H9 (cell line): ENCODE measurements around the gene MDFI. TPM values are rescaled to one million over a fixed set of nuclear protein-coding genes. Genes with fewer than 3 reads are reported as not detected.

ENCODE experiments used
- DNase-seq: peaks from one replicate; pipeline ENCODE4 v3.0.0-alpha.2; 2017
- H2AFZ ChIP-seq: one replicate; pipeline ENCODE4 v1.6.1; 2013; ENCODE audit warnings: mild to moderate bottlenecking, low read length, control low read depth, moderate library complexity
- H2AK5ac ChIP-seq: 2 replicates; pipeline ENCODE4 v1.6.1; 2013; ENCODE audit warnings: low read length, control low read depth, mixed read lengths; ENCODE audit not compliant: insufficient read length
- H2BK120ac ChIP-seq: one replicate; pipeline ENCODE4 v1.6.1; 2013; ENCODE audit warnings: low read depth, mild to moderate bottlenecking, low read length, control low read depth, inconsistent platforms; ENCODE audit not compliant: poor library complexity, severe bottlenecking
- H2BK12ac ChIP-seq: 2 replicates; pipeline ENCODE4 v1.6.1; 2013; ENCODE audit warnings: low read length, control low read depth, mixed read lengths, low read depth; ENCODE audit not compliant: insufficient read length
- H2BK15ac ChIP-seq: 2 replicates; pipeline ENCODE4 v1.6.1; 2013; ENCODE audit warnings: low read depth, low read length, control low read depth
- H2BK20ac ChIP-seq: one replicate; pipeline ENCODE4 v1.6.1; 2013; ENCODE audit warnings: low read depth, mild to moderate bottlenecking, low read length, control low read depth, inconsistent platforms; ENCODE audit not compliant: poor library complexity, severe bottlenecking
- H2BK5ac ChIP-seq: 2 replicates; pipeline ENCODE4 v1.6.1; 2013; ENCODE audit warnings: low read length, control low read depth, mixed read lengths; ENCODE audit not compliant: insufficient read length
- H3K14ac ChIP-seq: 2 replicates; pipeline ENCODE4 v1.6.1; 2013; ENCODE audit warnings: low read length, control low read depth; ENCODE audit not compliant: insufficient read depth
- H3K18ac ChIP-seq: 2 replicates; pipeline ENCODE4 v1.6.1; 2013; ENCODE audit warnings: low read depth, mild to moderate bottlenecking, mixed read lengths, low read length, control low read depth; ENCODE audit not compliant: insufficient read length
- H3K23ac ChIP-seq: 2 replicates; pipeline ENCODE4 v1.6.1; 2013; ENCODE audit warnings: low read length, control low read depth, mixed read lengths, low read depth; ENCODE audit not compliant: insufficient read length
- H3K23me2 ChIP-seq: 2 replicates; pipeline ENCODE4 v1.6.1; 2013; ENCODE audit warnings: low read depth, mild to moderate bottlenecking, mixed read lengths, low read length, control low read depth; ENCODE audit not compliant: insufficient read length, poor library complexity, severe bottlenecking
- H3K27ac ChIP-seq: 2 replicates; pipeline ENCODE4 v1.5.1; 2013; ENCODE audit warnings: low read length, control low read depth, mixed read lengths, low read depth; ENCODE audit not compliant: insufficient read length
- H3K27me3 ChIP-seq: 2 replicates; pipeline ENCODE4 v1.6.1; 2013; ENCODE audit warnings: low read length, control low read depth, inconsistent platforms; ENCODE audit not compliant: insufficient read depth
- H3K4ac ChIP-seq: 2 replicates; pipeline ENCODE4 v1.6.1; 2013; ENCODE audit warnings: low read depth, mild to moderate bottlenecking, control low read depth, inconsistent platforms, low read length, moderate library complexity
- H3K4me1 ChIP-seq: 2 replicates; pipeline ENCODE4 v1.6.1; 2013; ENCODE audit warnings: low read length, control low read depth, inconsistent platforms; ENCODE audit not compliant: insufficient read depth
- H3K4me2 ChIP-seq: 2 replicates; pipeline ENCODE4 v1.6.1; 2013; ENCODE audit warnings: low read length, control low read depth, mixed read lengths; ENCODE audit not compliant: insufficient read length, insufficient read depth
- H3K56ac ChIP-seq: 2 replicates; pipeline ENCODE4 v1.6.1; 2013; ENCODE audit warnings: low read depth, mild to moderate bottlenecking, mixed read lengths, low read length, control low read depth; ENCODE audit not compliant: insufficient read length
- H3K79me1 ChIP-seq: 2 replicates; pipeline ENCODE4 v1.6.1; 2013; ENCODE audit warnings: low read depth, mild to moderate bottlenecking, moderate library complexity, low read length, control low read depth, inconsistent platforms; ENCODE audit not compliant: insufficient read depth, poor library complexity, severe bottlenecking
- H3K79me2 ChIP-seq: 2 replicates; pipeline ENCODE4 v1.6.1; 2013; ENCODE audit warnings: low read length, control low read depth, inconsistent platforms; ENCODE audit not compliant: insufficient read depth
- H3K9ac ChIP-seq: 2 replicates; pipeline ENCODE4 v1.6.1; 2013; ENCODE audit warnings: low read length, control low read depth, mixed read lengths; ENCODE audit not compliant: insufficient read length; ENCODE audit errors: extremely low read depth
- H3K9me3 ChIP-seq: one replicate; pipeline ENCODE4 v1.6.1; 2013; ENCODE audit warnings: low read depth, low read length, inconsistent platforms; ENCODE audit not compliant: control insufficient read depth
- H3T11ph ChIP-seq: one replicate; pipeline ENCODE4 v1.6.1; 2013; ENCODE audit warnings: mild to moderate bottlenecking, low read length, control low read depth, inconsistent platforms
- H4K20me1 ChIP-seq: one replicate; pipeline ENCODE4 v1.6.1; 2013; ENCODE audit not compliant: control insufficient read depth, insufficient read length, insufficient read depth
- H4K5ac ChIP-seq: 2 replicates; pipeline ENCODE4 v1.6.1; 2013; ENCODE audit warnings: low read depth, mild to moderate bottlenecking, mixed read lengths, low read length, control low read depth; ENCODE audit not compliant: insufficient read length
- H4K8ac ChIP-seq: replicated peaks from 2 replicates; pipeline ENCODE4 v1.6.1; 2013; ENCODE audit warnings: low read length, control low read depth, mixed read lengths, low read depth; ENCODE audit not compliant: insufficient read length
- H4K91ac ChIP-seq: 2 replicates; pipeline ENCODE4 v1.6.1; 2013; ENCODE audit warnings: low read depth, mild to moderate bottlenecking, moderate library complexity, mixed read lengths, low read length, control low read depth; ENCODE audit not compliant: insufficient read length
- H3K27ac Mint-ChIP-seq, 3 experiments: 2 replicates in 2 of 3; 3 replicates in 1 of 3; pipeline ENCODE4 v1.8.0; 2020 to 2021; ENCODE audit warnings: mixed read lengths in 3 of 3, mild to moderate bottlenecking in 1 of 3, moderate library complexity in 1 of 3
- H3K27me3 Mint-ChIP-seq: 2 replicates; pipeline ENCODE4 v1.8.0; 2021; ENCODE audit warnings: low read depth, mild to moderate bottlenecking, moderate library complexity, mixed read lengths
- H3K36me3 Mint-ChIP-seq, 3 experiments: 2 replicates in 2 of 3; 3 replicates in 1 of 3; pipeline ENCODE4 v1.8.0; 2020 to 2021; ENCODE audit warnings: low read depth in 3 of 3, mixed read lengths in 3 of 3; ENCODE audit not compliant: insufficient read depth in 1 of 3
- H3K4me1 Mint-ChIP-seq, 2 experiments: 2 replicates each; pipeline ENCODE4 v1.8.0; 2020; ENCODE audit warnings: mixed read lengths in 2 of 2
- H3K4me3 Mint-ChIP-seq, 2 experiments: 2 replicates in 1 of 2; 3 replicates in 1 of 2; pipeline ENCODE4 v1.8.0; 2020 to 2021; ENCODE audit warnings: mild to moderate bottlenecking in 2 of 2, mixed read lengths in 2 of 2, moderate library complexity in 1 of 2
- H3K9me3 Mint-ChIP-seq, 2 experiments: 2 replicates in 1 of 2; 3 replicates in 1 of 2; pipeline ENCODE4 v1.8.0; 2020; ENCODE audit warnings: mild to moderate bottlenecking in 2 of 2, mixed read lengths in 2 of 2, moderate library complexity in 1 of 2
- WGBS: extraction: QIAGEN DNeasy Blood & Tissue Kit; methylation state at CpG from one replicate; pipeline ENCODE4 v1.1.7; 2013; ENCODE audit warnings: missing lambda C conversion rate, low lambda C conversion rate, mixed read lengths; ENCODE audit not compliant: insufficient read length; ENCODE audit errors: extremely low coverage; 5-methylcytosine and 5-hydroxymethylcytosine counted together
- total RNA-seq: library from RNA; stranded (reverse); gene quantifications from 2 replicates; pipeline ENCODE4 v1.2.1, GENCODE V29; 2021
- TF ChIP-seq, protein P1 (sequence below): fragments of 200-600 bp; sonication (generic); conservative IDR thresholded peaks from 3 replicates; pipeline ENCODE4 v1.8.0; 2021; ENCODE audit warnings: antibody characterized with exemption, mild to moderate bottlenecking

Gene MDFI
- total RNA-seq, 1 experiment from 2014 or later: 45.0 TPM

DNA sequence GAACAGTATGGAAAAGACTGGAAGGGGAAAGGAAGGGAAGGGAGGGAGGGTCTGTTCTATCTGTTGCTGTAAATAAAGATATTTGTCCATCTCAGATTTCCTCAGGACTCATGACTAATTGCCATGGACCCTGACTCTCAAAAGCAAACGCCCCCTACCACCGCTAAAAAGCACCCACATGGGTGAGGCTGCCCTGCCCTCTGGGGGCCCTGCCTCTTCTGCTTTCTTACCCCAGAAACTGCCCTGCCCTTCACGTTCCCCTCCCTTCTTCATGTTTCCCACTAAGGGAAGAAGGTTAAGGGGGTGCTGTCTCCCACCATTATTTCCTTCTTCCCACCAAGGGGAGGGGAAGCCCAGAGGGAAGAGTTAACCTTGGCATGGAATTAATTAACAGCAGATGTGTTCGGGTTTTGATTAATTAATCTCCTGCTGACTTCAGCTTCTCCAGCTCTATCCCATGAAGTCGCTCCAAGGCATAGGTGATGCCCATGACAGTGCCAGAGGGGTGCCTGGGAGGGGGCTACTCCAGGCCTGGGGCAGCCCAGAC lies 16.0 kb downstream of the MDFI start:
- WGBS: no CpG with 5 or more reads among the region's 5 CpGs
- H3K18ac ChIP-seq: no peak overlapping the region

More for the DNA sequence above, 16.0 kb downstream of the MDFI start:
- H3K27me3 ChIP-seq: no peaks in the 10 kb centered on the region
- no peaks in the 10 kb centered on the region for H3K9me3 ChIP-seq
- H3K27ac ChIP-seq: no peak overlapping the region
- H3K9me3 Mint-ChIP-seq: no peaks in the 10 kb centered on the region
- H2AK5ac ChIP-seq: no peak overlapping the region
- H2AFZ ChIP-seq: no peak overlapping the region
- no peak overlapping the region for H4K91ac ChIP-seq
- H3K4me1 Mint-ChIP-seq: peaks cover 9 to 21% of the 10 kb centered on the region in 2 experiments; a peak in 3 of 4 replicates
- H4K20me1 ChIP-seq: no peaks in the 10 kb centered on the region
- no peaks in the 10 kb centered on the region for H3K79me2 ChIP-seq
- H2BK15ac ChIP-seq: no peak overlapping the region
- H3K4me2 ChIP-seq: no peak overlapping the region
- H3K79me1 ChIP-seq: no peaks in the 10 kb centered on the region
- no peaks in the 10 kb centered on the region for H3K23me2 ChIP-seq
- H3K14ac ChIP-seq: no peak overlapping the region
- no peak overlapping the region for H3K4me3 Mint-ChIP-seq
- no peak overlapping the region for H3K9ac ChIP-seq
- DNase-seq: no peak
- no peak overlapping the region for H4K5ac ChIP-seq
- H2BK120ac ChIP-seq: no peak overlapping the region
- H3K4ac ChIP-seq: no peak overlapping the region
- no peak overlapping the region for H2BK20ac ChIP-seq
- H3K27me3 Mint-ChIP-seq: peaks cover 13% of the 10 kb centered on the region
- H2BK12ac ChIP-seq: no peak overlapping the region
- no peak overlapping the region for H3K56ac ChIP-seq
- H3K23ac ChIP-seq: no peak overlapping the region
- H3K4me1 ChIP-seq: no peaks in the 10 kb centered on the region
- no peak overlapping the region for H3T11ph ChIP-seq
- TF ChIP-seq, protein P1, sequence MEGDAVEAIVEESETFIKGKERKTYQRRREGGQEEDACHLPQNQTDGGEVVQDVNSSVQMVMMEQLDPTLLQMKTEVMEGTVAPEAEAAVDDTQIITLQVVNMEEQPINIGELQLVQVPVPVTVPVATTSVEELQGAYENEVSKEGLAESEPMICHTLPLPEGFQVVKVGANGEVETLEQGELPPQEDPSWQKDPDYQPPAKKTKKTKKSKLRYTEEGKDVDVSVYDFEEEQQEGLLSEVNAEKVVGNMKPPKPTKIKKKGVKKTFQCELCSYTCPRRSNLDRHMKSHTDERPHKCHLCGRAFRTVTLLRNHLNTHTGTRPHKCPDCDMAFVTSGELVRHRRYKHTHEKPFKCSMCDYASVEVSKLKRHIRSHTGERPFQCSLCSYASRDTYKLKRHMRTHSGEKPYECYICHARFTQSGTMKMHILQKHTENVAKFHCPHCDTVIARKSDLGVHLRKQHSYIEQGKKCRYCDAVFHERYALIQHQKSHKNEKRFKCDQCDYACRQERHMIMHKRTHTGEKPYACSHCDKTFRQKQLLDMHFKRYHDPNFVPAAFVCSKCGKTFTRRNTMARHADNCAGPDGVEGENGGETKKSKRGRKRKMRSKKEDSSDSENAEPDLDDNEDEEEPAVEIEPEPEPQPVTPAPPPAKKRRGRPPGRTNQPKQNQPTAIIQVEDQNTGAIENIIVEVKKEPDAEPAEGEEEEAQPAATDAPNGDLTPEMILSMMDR: no peak
- H3K27ac Mint-ChIP-seq: 0 out of 7 replicates have a peak overlapping the region, but pooled peaks of 1 of the 3 experiments have one; percentile 49
- peaks cover 13 to 31% (median 16%) of the 10 kb centered on the region in 3 experiments; a peak in 5 of 7 replicates for H3K36me3 Mint-ChIP-seq
- H2BK5ac ChIP-seq: no peak overlapping the region
- no peak overlapping the region for H4K8ac ChIP-seq
